Left ventricle myocardium superior (tissue), 1 donor: ENCODE measurements around the gene LRAT. TPM values are rescaled to one million over a fixed set of nuclear protein-coding genes. Genes with fewer than 3 reads are reported as not detected.

Experiments used
- ATAC-seq: fragments of 200-7000 bp; cut with Tn5 transposase; one replicate; pipeline ENCODE4 v1.9.1; 2020; ENCODE audit warnings: mild to moderate bottlenecking, moderate library complexity
- DNase-seq: peaks from one replicate; pipeline ENCODE4 v3.0.0-alpha.2; 2020
- intact Hi-C: fragments of 100-400 bp; cut with micrococcal nuclease; formaldehyde crosslinking; loops from one replicate; pipeline ENCODE4 v1.11.0; 2022
- total RNA-seq: library from RNA; stranded (reverse); fragmentation: NEBNext Ultra II Directional; extraction: Animal tissue kit (Norgen Biotek cat#: 25700); gene quantifications from one replicate; pipeline ENCODE4 v1.2.1, GENCODE V29; 2021
- donor health status: DM: no; HTN: yes; CAD: no; lungs with severe emphysema.

LRAT gene
- total RNA-seq, 1 donor from 2014 or later, result 0.27 TPM

- intact Hi-C loops, result no loop called here
- ATAC-seq, result no peak
- DNase-seq, result no peak
These were observed 634 bp downstream of the LRAT start for GRCh38 chr4:154744341-154744926.

GRCh38 chr4:154757713-154758112 is 13.9 kb downstream of the LRAT start:
- intact Hi-C loops, result no loop called here
- no peak for DNase-seq
- ATAC-seq, result no peak

GRCh38 chr4:154760895-154761294 is 17.1 kb downstream of the LRAT start:
- ATAC-seq (no peak), DNase-seq (no peak)
- intact Hi-C loops, result no loop called here

GRCh38 chr4:154778264-154778663 is 34.5 kb downstream of the LRAT start:
- DNase-seq (no peak), ATAC-seq (no peak)
- intact Hi-C loops, result no loop called here

GRCh38 chr4:154779362-154779947 is 35.7 kb downstream of the LRAT start:
- ATAC-seq (no peak), DNase-seq (no peak)
- intact Hi-C loops, result no loop called here

- DNase-seq, result no peak
- intact Hi-C loops, result no loop called here
- no peak for ATAC-seq
These were observed 37.6 kb downstream of the LRAT start, which contains the start of gene RBM46 for GRCh38 chr4:154781126-154781982. RBM46 (plus strand) TSS chr4:154781272; CDS start chr4:154796753, 15,481 bp downstream.

- intact Hi-C loops, result no loop called here
- DNase-seq (no peak), ATAC-seq (no peak)
These were observed 38.1 kb downstream of the LRAT start for GRCh38 chr4:154781983-154782293.

Other genes with a start within 250 kb of the LRAT start
- gene PLRG1, start 193.6 kb upstream of the LRAT start, total RNA-seq, result 37.0 TPM
- gene FGB, start 181.0 kb upstream of the LRAT start, total RNA-seq, result not detected
- gene FGA, start 153.3 kb upstream of the LRAT start, total RNA-seq, result not detected
- gene FGG, start 131.3 kb upstream of the LRAT start, total RNA-seq, result not detected
- not detected for gene RBM46, start 37.3 kb downstream of the LRAT start, total RNA-seq